IMR-90 (cell line): Measurements from ENCODE around the gene QKI. TPM values are rescaled to one million over a fixed set of nuclear protein-coding genes. Genes with fewer than 3 reads are reported as not detected.

Experiments used
- ATAC-seq: fragments of 200-7000 bp; cut with Tn5 transposase; 2 replicates; pipeline ENCODE4 v1.9.1; 2020; ENCODE audit warnings: low read depth, mild to moderate bottlenecking, moderate library complexity
- BruUV-seq: library from RNA; stranded (reverse); fragments of 400-500 nt; replicated peaks from 2 replicates; lab custom pipeline; 2021; lab: Mats Ljungman, UMichigan
- CTCF ChIA-PET: fragments of 300-600 bp; formaldehyde crosslinking; extraction: SDS; loops from one replicate; lab custom pipeline; 2021; ENCODE audit warnings: antibody characterized with exemption; lab: Yijun Ruan, JAX
- POLR2A ChIA-PET: fragments of 300-600 bp; sonication (Branson Sonifier 250); formaldehyde crosslinking; loops from one replicate; lab custom pipeline; 2022; ENCODE audit warnings: antibody characterized with exemption; ENCODE audit not compliant: unreplicated experiment; lab: Charles Lee
- DNase-seq: peaks from one replicate; pipeline ENCODE4 v3.0.0; 2013
- H2AFZ ChIP-seq: replicated peaks from 2 replicates; pipeline ENCODE3; 2013; ENCODE audit warnings: low read length, mild to moderate bottlenecking; ENCODE audit not compliant: poor library complexity
- H2AK5ac ChIP-seq: 2 replicates; pipeline ENCODE4 v1.6.1; 2013; ENCODE audit warnings: low read depth, low read length, inconsistent platforms
- H2AK9ac ChIP-seq: replicated peaks from 2 replicates; pipeline ENCODE3; 2013; ENCODE audit warnings: mild to moderate bottlenecking, low read depth, low read length, moderate library complexity; ENCODE audit not compliant: poor library complexity
- H2BK120ac ChIP-seq: 2 replicates; pipeline ENCODE4 v1.6.1; 2013; ENCODE audit warnings: low read depth, low read length, inconsistent platforms
- H2BK15ac ChIP-seq: 3 replicates; pipeline ENCODE4 v1.6.1; 2013; ENCODE audit warnings: low read depth, low read length, inconsistent platforms
- H2BK20ac ChIP-seq: 2 replicates; pipeline ENCODE4 v1.6.1; 2013; ENCODE audit warnings: low read depth, mild to moderate bottlenecking, inconsistent platforms, low read length, moderate library complexity
- H2BK5ac ChIP-seq: 2 replicates; pipeline ENCODE4 v1.6.1; 2013; ENCODE audit warnings: mild to moderate bottlenecking, low read depth, low read length, inconsistent platforms; ENCODE audit not compliant: poor library complexity, severe bottlenecking
- H3K14ac ChIP-seq: replicated peaks from 2 replicates; pipeline ENCODE4 v1.6.1; 2013; ENCODE audit warnings: low read depth, low read length, inconsistent platforms
- H3K18ac ChIP-seq: 2 replicates; pipeline ENCODE4 v1.6.1; 2013; ENCODE audit warnings: low read depth, low read length, control low read depth
- H3K23ac ChIP-seq: 2 replicates; pipeline ENCODE4 v1.6.1; 2013; ENCODE audit warnings: low read depth, low read length, inconsistent platforms
- H3K27ac ChIP-seq: 2 replicates; pipeline ENCODE4 v1.5.1; 2013; ENCODE audit warnings: mild to moderate bottlenecking, control low read depth, low read length; ENCODE audit not compliant: insufficient read depth
- H3K27me3 ChIP-seq: 2 replicates; pipeline ENCODE4 v1.6.1; 2013; ENCODE audit warnings: low read length; ENCODE audit not compliant: control insufficient read depth, insufficient read depth
- H3K36me3 ChIP-seq: 2 replicates; pipeline ENCODE4 v1.6.1; 2013; ENCODE audit warnings: low read length, mixed read lengths; ENCODE audit not compliant: control insufficient read depth, insufficient read depth
- H3K4ac ChIP-seq: 2 replicates; pipeline ENCODE4 v1.6.1; 2013; ENCODE audit warnings: low read depth, low read length, inconsistent platforms
- H3K4me1 ChIP-seq: 2 replicates; pipeline ENCODE4 v1.6.1; 2013; ENCODE audit warnings: low read length, mixed read lengths; ENCODE audit not compliant: control insufficient read depth, insufficient read depth
- H3K4me2 ChIP-seq: 2 replicates; pipeline ENCODE4 v1.6.1; 2013; ENCODE audit warnings: low read depth, mild to moderate bottlenecking, control low read depth, low read length, moderate library complexity
- H3K4me3 ChIP-seq: 2 replicates; pipeline ENCODE4 v1.5.1; 2013; ENCODE audit warnings: low read depth, mild to moderate bottlenecking, control low read depth, low read length, moderate library complexity; ENCODE audit not compliant: insufficient read depth
- H3K56ac ChIP-seq: 2 replicates; pipeline ENCODE4 v1.6.1; 2013; ENCODE audit warnings: low read length, inconsistent platforms; ENCODE audit not compliant: insufficient read depth; ENCODE audit errors: extremely low read depth
- H3K79me1 ChIP-seq, 2 experiments: 2 replicates each; pipeline ENCODE4 v1.6.1; 2013; ENCODE audit warnings: low read length in 2 of 2, inconsistent platforms in 1 of 2, low read depth in 1 of 2
- H3K9ac ChIP-seq: 2 replicates; pipeline ENCODE4 v1.6.1; 2013; ENCODE audit warnings: low read depth, low read length, control low read depth
- H3K9me1 ChIP-seq: 2 replicates; pipeline ENCODE4 v1.6.1; 2013; ENCODE audit warnings: low read length, inconsistent platforms; ENCODE audit not compliant: insufficient read depth
- H3K9me3 ChIP-seq: 2 replicates; pipeline ENCODE4 v1.6.1; 2013; ENCODE audit warnings: low read length; ENCODE audit not compliant: control insufficient read depth, insufficient read depth
- H4K20me1 ChIP-seq: 2 replicates; pipeline ENCODE4 v1.6.1; 2013; ENCODE audit warnings: low read length, inconsistent platforms; ENCODE audit not compliant: insufficient read depth
- H4K5ac ChIP-seq: 2 replicates; pipeline ENCODE4 v1.6.1; 2013; ENCODE audit warnings: mild to moderate bottlenecking, low read depth, low read length, control low read depth
- H4K8ac ChIP-seq, 2 experiments: 2 replicates each; pipeline ENCODE4 v1.6.1; 2013; ENCODE audit warnings: low read depth in 2 of 2, low read length in 2 of 2, control low read depth in 1 of 2, inconsistent platforms in 1 of 2
- H4K91ac ChIP-seq: 2 replicates; pipeline ENCODE4 v1.6.1; 2013; ENCODE audit warnings: low read depth, low read length, inconsistent platforms; ENCODE audit not compliant: insufficient read depth
- BHLHE40 ChIP-seq: fragments of 150-350 bp; IDR thresholded peaks from 2 replicates; pipeline ENCODE4 v1.6.1; 2016; ENCODE audit warnings: mild to moderate bottlenecking, low read depth, low read length
- CEBPB ChIP-seq: IDR thresholded peaks from 2 replicates; pipeline ENCODE4 v1.6.1; 2012; ENCODE audit warnings: low read depth, low read length, improper control_type of control experiment
- CHD1 ChIP-seq: IDR thresholded peaks from 2 replicates; pipeline ENCODE4 v1.6.1; 2012; ENCODE audit warnings: low read depth, low read length, improper control_type of control experiment
- CTCF ChIP-seq: conservative IDR thresholded peaks from 2 replicates; pipeline ENCODE4 v1.5.1; 2012; ENCODE audit warnings: mild to moderate bottlenecking, low read depth, low read length, improper control_type of control experiment
- ELK1 ChIP-seq: fragments of 150-350 bp; IDR thresholded peaks from 2 replicates; pipeline ENCODE4 v1.6.1; 2016; ENCODE audit warnings: low read depth, mild to moderate bottlenecking, low read length, moderate library complexity, borderline replicate concordance
- FOS ChIP-seq: fragments of 150-350 bp; IDR thresholded peaks from 2 replicates; pipeline ENCODE4 v1.6.1; 2016; ENCODE audit warnings: low read depth, low read length
- MAFK ChIP-seq: IDR thresholded peaks from 2 replicates; pipeline ENCODE4 v1.6.1; 2012; ENCODE audit warnings: low read depth, low read length, improper control_type of control experiment
- MAZ ChIP-seq: IDR thresholded peaks from 2 replicates; pipeline ENCODE4 v1.6.1; 2012; ENCODE audit warnings: low read depth, mild to moderate bottlenecking, low read length, improper control_type of control experiment, moderate library complexity, borderline replicate concordance
- MXI1 ChIP-seq: IDR thresholded peaks from 2 replicates; pipeline ENCODE4 v1.6.1; 2012; ENCODE audit warnings: low read depth, mild to moderate bottlenecking, low read length, moderate library complexity, borderline replicate concordance
- NFE2L2 ChIP-seq: fragments of 150-350 bp; IDR thresholded peaks from 2 replicates; pipeline ENCODE4 v1.6.1; 2016; ENCODE audit warnings: low read depth, mild to moderate bottlenecking, low read length
- POLR2A ChIP-seq: IDR thresholded peaks from 2 replicates; pipeline ENCODE4 v1.6.1; 2012; ENCODE audit warnings: mild to moderate bottlenecking, low read depth, low read length
- RAD21 ChIP-seq: IDR thresholded peaks from 2 replicates; pipeline ENCODE4 v1.6.1; 2012; ENCODE audit warnings: low read length, improper control_type of control experiment
- RCOR1 ChIP-seq: IDR thresholded peaks from 2 replicates; pipeline ENCODE4 v1.6.1; 2012; ENCODE audit warnings: mild to moderate bottlenecking, low read length, improper control_type of control experiment; ENCODE audit not compliant: insufficient replicate concordance
- RFX5 ChIP-seq: IDR thresholded peaks from 2 replicates; pipeline ENCODE4 v1.8.0; 2012; ENCODE audit warnings: low read depth, mild to moderate bottlenecking, low read length, moderate library complexity
- SMC3 ChIP-seq: fragments of 150-350 bp; IDR thresholded peaks from 2 replicates; pipeline ENCODE4 v1.6.1; 2016; ENCODE audit warnings: low read depth, mild to moderate bottlenecking, antibody characterized with exemption, low read length, moderate library complexity
- USF2 ChIP-seq: fragments of 150-350 bp; IDR thresholded peaks from 2 replicates; pipeline ENCODE4 v1.6.1; 2017; ENCODE audit warnings: mild to moderate bottlenecking, antibody characterized with exemption, low read length, low read depth
- WGBS, 2 experiments: methylation state at CpG; one replicate each; pipeline versions ENCODE4 v1.1.5 to v1.1.7; 2013; ENCODE audit warnings: missing lambda C conversion rate in 2 of 2; ENCODE audit not compliant: insufficient read length in 1 of 2; ENCODE audit errors: extremely low coverage in 2 of 2; 5-methylcytosine and 5-hydroxymethylcytosine counted together
- dilution Hi-C: fragments of 300-500 bp; cut with HindIII; formaldehyde crosslinking; loops from one replicate; pipeline ENCODE4 v1.14.3; 2018; ENCODE audit warnings: low sequenced_read_pairs; ENCODE audit not compliant: unreplicated experiment
- in situ Hi-C: fragments of 300-500 bp; cut with MboI; formaldehyde crosslinking; loops from 3 replicates; pipeline ENCODE4 v1.14.3; 2019; ENCODE audit warnings: low sequenced_read_pairs, inconsistent platforms, mixed read lengths
- intact Hi-C: fragments of 100-400 bp; cut with micrococcal nuclease; formaldehyde crosslinking; loops from 2 replicates; pipeline ENCODE4 v1.10.0; 2022
- polyA plus RNA-seq, 3 experiments: library from polyadenylated mRNA; depleted of rRNA; stranded (reverse); fragments of >200 nt; gene quantifications; 2 replicates each; pipeline ENCODE4 v1.2.3, GENCODE V29; 2012; ENCODE audit warnings: low replicate concordance in 1 of 3
- total RNA-seq: library from RNA; depleted of rRNA; stranded (reverse); fragments of >200 nt; gene quantifications from 2 replicates; pipeline ENCODE4 v1.2.3, GENCODE V29; 2012

Gene QKI
- total and polyA plus RNA-seq, 2 of the 4 experiments (the other 2 are of a cell fraction): 112 to 232 TPM

GRCh38 chr6:163386329-163386908 is 28.1 kb upstream of the QKI start:
- H4K8ac ChIP-seq: no peak overlapping the region; a peak in 1 of 4 replicates
- no peak overlapping the region for H2BK15ac ChIP-seq
- POLR2A ChIA-PET: no interaction called here
- no peak overlapping the region for H3K4me3 ChIP-seq
- H2AK5ac ChIP-seq: no peak overlapping the region
- intact Hi-C loops (no loop called here), dilution Hi-C loops (no loop called here), in situ Hi-C loops (no loop called here)
- H3K36me3 ChIP-seq: no peaks in the 10 kb centered on the region
- H4K20me1 ChIP-seq: no peaks in the 10 kb centered on the region
- no peaks in the 10 kb centered on the region for H3K79me1 ChIP-seq
- BruUV-seq: no TSS peak
- no peak for TF ChIP-seq CHD1
- no peak for TF ChIP-seq MAZ
- TF ChIP-seq CTCF: no peak
- TF ChIP-seq SMC3: no peak
- TF ChIP-seq CEBPB: no peak
- TF ChIP-seq MXI1: no peak
- no peak for TF ChIP-seq POLR2A
- TF ChIP-seq ELK1: no peak
- no peak for TF ChIP-seq RFX5
- no peak for TF ChIP-seq FOS
- TF ChIP-seq USF2: no peak
- TF ChIP-seq RAD21: no peak
- TF ChIP-seq BHLHE40: no peak
- TF ChIP-seq MAFK: no peak
- no peak for TF ChIP-seq RCOR1
- TF ChIP-seq NFE2L2: no peak
- H3K4me1 ChIP-seq: no peaks in the 10 kb centered on the region; the same call in 1 of the 2 replicates
- H2AFZ ChIP-seq: no peak overlapping the region
- no peak; the same call in 1 of the 2 replicates for ATAC-seq
- no peak overlapping the region for H3K9ac ChIP-seq
- no peaks in the 10 kb centered on the region for H3K9me3 ChIP-seq
- no peaks in the 10 kb centered on the region for H3K27me3 ChIP-seq
- H4K91ac ChIP-seq: no peak overlapping the region
- H2AK9ac ChIP-seq: no peak overlapping the region
- DNase-seq: no peak
- no peak overlapping the region for H3K56ac ChIP-seq
- H2BK20ac ChIP-seq: no peak overlapping the region
- H2BK120ac ChIP-seq: no peak overlapping the region
- WGBS, 2 experiments: no CpG with 5 or more reads among the region's 8 CpGs
- CTCF ChIA-PET: no interaction called here
- H3K9me1 ChIP-seq: no peaks in the 10 kb centered on the region
- no peak overlapping the region for H3K14ac ChIP-seq
- no peak overlapping the region for H4K5ac ChIP-seq
- no peak overlapping the region for H3K4me2 ChIP-seq
- no peak overlapping the region for H3K18ac ChIP-seq
- no peak overlapping the region for H2BK5ac ChIP-seq
- H3K23ac ChIP-seq: no peak overlapping the region
- no peak overlapping the region for H3K4ac ChIP-seq
- no peak overlapping the region for H3K27ac ChIP-seq
